GM12878 (cell line): Measurements from ENCODE around the gene RGS19. TPM values are rescaled to one million over a fixed set of nuclear protein-coding genes. Genes with fewer than 3 reads are reported as not detected.

Experiments used
- BACH1 ChIP-seq: fragments of 450-650 bp; IDR thresholded peaks from 2 replicates; pipeline ENCODE4 v1.6.1; 2017; ENCODE audit warnings: mild to moderate bottlenecking, borderline replicate concordance
- CHD4 ChIP-seq: fragments of 200-600 bp; sonication (generic); IDR thresholded peaks from 2 replicates; pipeline ENCODE4 v1.6.1; 2016; ENCODE audit warnings: mild to moderate bottlenecking
- EED ChIP-seq: sonication (generic); IDR thresholded peaks from 2 replicates; pipeline ENCODE4 v1.6.1; 2016; ENCODE audit warnings: antibody characterized with exemption, low read depth
- JUNB ChIP-seq: IDR thresholded peaks from 2 replicates; pipeline ENCODE4 v1.6.1; 2016; ENCODE audit warnings: antibody characterized with exemption, mild to moderate bottlenecking
- JUND ChIP-seq: IDR thresholded peaks from 2 replicates; pipeline ENCODE4 v1.6.1; 2012; ENCODE audit warnings: low read depth, mild to moderate bottlenecking, low read length, improper control_type of control experiment, moderate library complexity
- KLF5 ChIP-seq: fragments of 450-650 bp; IDR thresholded peaks from 2 replicates; pipeline ENCODE4 v1.6.1; 2014; ENCODE audit warnings: mild to moderate bottlenecking; ENCODE audit not compliant: partially characterized antibody
- MXI1 ChIP-seq: fragments of 150-350 bp; IDR thresholded peaks from 2 replicates; pipeline ENCODE4 v1.6.1; 2011; ENCODE audit warnings: low read depth, mild to moderate bottlenecking, inconsistent platforms, low read length, improper control_type of control experiment
- POLR2A ChIP-seq: IDR thresholded peaks from 2 replicates; pipeline ENCODE4 v1.6.1; 2011; ENCODE audit warnings: low read depth, mild to moderate bottlenecking, low read length
- RAD21 ChIP-seq: IDR thresholded peaks from 2 replicates; pipeline ENCODE4 v1.6.1; 2011; ENCODE audit warnings: mild to moderate bottlenecking, low read depth, low read length, moderate library complexity; ENCODE audit not compliant: insufficient read depth
- STAT1 ChIP-seq: fragments of 450-650 bp; conservative IDR thresholded peaks from 2 replicates; pipeline ENCODE4 v1.6.1; 2014; ENCODE audit warnings: antibody characterized with exemption, mild to moderate bottlenecking
- TCF7 ChIP-seq: IDR thresholded peaks from 2 replicates; pipeline ENCODE4 v1.6.1; 2014; ENCODE audit warnings: antibody characterized with exemption, borderline replicate concordance
- polyA plus RNA-seq, 11 experiments: library from polyadenylated mRNA; depleted of rRNA in 4 of 11; unstranded in 6 of 11; stranded (reverse) in 5 of 11; fragments of >200 nt; fragmentation: Nextera tagmentation in 4 of 11; fragmentation: Illumina TruSeq in 1 of 11; extraction: Ambion mirVana in 4 of 11; extraction: Trizol in 1 of 11; gene quantifications; 1 replicate in 1 of 11; 2 replicates in 10 of 11; pipeline versions ENCODE4 v1.2.1 to v1.2.3, GENCODE V29; 2011 to 2016; ENCODE audit warnings: inconsistent platforms in 2 of 11, missing spikeins in 2 of 11, low read depth in 1 of 11
- total RNA-seq, 4 experiments: library from RNA; depleted of rRNA in 3 of 4; stranded (reverse); fragments of >200 nt in 3 of 4; fragmentation: Illumina TruSeq in 1 of 4; extraction: Trizol in 1 of 4; gene quantifications; 2 replicates each; pipeline versions ENCODE4 v1.2.1 to v1.2.3, GENCODE V29; 2013 to 2021
- TF ChIP-seq, protein P1 (sequence below): fragments of 150-350 bp; IDR thresholded peaks from 2 replicates; pipeline ENCODE4 v1.6.1; 2016; ENCODE audit warnings: low read depth, low read length
- TF ChIP-seq, protein P2 (sequence below): fragments of 450-650 bp; IDR thresholded peaks from 2 replicates; pipeline ENCODE4 v1.6.1; 2018; ENCODE audit warnings: mild to moderate bottlenecking, low read depth, moderate library complexity; ENCODE audit not compliant: partially characterized antibody
- TF ChIP-seq, protein P3 (sequence below): fragments of 450-650 bp; IDR thresholded peaks from 2 replicates; pipeline ENCODE4 v1.6.1; 2016; ENCODE audit warnings: mild to moderate bottlenecking, moderate library complexity, borderline replicate concordance
- TF ChIP-seq, protein P4 (sequence below): fragments of 450-650 bp; formaldehyde crosslinking; IDR thresholded peaks from 2 replicates; pipeline ENCODE4 v1.4.0; 2020; ENCODE audit warnings: mild to moderate bottlenecking, moderate library complexity

RGS19 gene
- total and polyA plus RNA-seq, 10 of the 15 experiments (the other 5 are each of a cell fraction or from before 2014, with no cell fraction given), result 0.82 to 62.4 (median 39.8) TPM

DNA sequence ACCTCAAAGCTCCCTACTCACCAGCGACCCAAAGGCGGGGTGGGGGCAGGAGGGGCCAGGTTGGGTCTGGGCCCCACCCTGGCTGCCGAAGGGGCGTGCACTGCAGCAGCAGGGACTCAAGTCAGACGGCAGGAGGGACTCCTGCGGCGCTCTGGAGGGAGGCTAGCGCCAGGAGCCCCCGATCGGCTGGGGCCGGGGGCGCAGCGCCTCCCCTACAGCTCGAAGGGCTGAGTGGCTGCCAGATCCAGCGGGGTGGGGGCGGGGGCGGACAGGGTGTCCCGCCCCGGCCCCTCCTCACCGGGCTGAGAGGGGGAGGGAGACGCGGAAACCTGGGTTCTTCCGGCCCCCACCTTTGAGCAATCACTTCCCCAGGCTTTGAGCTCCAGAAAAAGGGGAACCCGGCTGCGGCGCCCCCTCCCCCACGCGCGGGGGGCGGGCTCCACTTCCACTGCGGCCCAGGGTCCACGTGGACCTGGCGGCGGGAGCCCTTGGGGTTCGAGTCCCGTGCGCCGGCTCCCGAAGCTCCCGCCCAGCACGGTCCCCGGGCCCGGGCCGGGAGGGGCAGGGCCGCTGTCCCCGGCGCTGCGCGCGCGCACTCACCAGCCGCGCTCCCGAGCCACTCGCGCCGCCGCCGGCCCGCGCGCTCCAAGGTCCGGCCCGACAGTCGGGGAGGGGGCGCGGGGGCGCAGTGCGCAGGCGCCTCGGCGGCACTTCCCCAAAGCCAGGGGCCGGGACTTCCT is at the start of gene RGS19 (continued):
- TF ChIP-seq, protein P1, sequence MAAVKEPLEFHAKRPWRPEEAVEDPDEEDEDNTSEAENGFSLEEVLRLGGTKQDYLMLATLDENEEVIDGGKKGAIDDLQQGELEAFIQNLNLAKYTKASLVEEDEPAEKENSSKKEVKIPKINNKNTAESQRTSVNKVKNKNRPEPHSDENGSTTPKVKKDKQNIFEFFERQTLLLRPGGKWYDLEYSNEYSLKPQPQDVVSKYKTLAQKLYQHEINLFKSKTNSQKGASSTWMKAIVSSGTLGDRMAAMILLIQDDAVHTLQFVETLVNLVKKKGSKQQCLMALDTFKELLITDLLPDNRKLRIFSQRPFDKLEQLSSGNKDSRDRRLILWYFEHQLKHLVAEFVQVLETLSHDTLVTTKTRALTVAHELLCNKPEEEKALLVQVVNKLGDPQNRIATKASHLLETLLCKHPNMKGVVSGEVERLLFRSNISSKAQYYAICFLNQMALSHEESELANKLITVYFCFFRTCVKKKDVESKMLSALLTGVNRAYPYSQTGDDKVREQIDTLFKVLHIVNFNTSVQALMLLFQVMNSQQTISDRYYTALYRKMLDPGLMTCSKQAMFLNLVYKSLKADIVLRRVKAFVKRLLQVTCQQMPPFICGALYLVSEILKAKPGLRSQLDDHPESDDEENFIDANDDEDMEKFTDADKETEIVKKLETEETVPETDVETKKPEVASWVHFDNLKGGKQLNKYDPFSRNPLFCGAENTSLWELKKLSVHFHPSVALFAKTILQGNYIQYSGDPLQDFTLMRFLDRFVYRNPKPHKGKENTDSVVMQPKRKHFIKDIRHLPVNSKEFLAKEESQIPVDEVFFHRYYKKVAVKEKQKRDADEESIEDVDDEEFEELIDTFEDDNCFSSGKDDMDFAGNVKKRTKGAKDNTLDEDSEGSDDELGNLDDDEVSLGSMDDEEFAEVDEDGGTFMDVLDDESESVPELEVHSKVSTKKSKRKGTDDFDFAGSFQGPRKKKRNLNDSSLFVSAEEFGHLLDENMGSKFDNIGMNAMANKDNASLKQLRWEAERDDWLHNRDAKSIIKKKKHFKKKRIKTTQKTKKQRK, result no peak
- TF ChIP-seq RAD21 (no peak), KLF5 (no peak), MXI1 (peak; percentile 75), EED (no peak), JUNB (no peak), TCF7 (no peak), POLR2A (peak; percentile 67), STAT1 (no peak), JUND (no peak), BACH1 (peak; percentile 88), CHD4 (no peak)
- TF ChIP-seq, protein P2, sequence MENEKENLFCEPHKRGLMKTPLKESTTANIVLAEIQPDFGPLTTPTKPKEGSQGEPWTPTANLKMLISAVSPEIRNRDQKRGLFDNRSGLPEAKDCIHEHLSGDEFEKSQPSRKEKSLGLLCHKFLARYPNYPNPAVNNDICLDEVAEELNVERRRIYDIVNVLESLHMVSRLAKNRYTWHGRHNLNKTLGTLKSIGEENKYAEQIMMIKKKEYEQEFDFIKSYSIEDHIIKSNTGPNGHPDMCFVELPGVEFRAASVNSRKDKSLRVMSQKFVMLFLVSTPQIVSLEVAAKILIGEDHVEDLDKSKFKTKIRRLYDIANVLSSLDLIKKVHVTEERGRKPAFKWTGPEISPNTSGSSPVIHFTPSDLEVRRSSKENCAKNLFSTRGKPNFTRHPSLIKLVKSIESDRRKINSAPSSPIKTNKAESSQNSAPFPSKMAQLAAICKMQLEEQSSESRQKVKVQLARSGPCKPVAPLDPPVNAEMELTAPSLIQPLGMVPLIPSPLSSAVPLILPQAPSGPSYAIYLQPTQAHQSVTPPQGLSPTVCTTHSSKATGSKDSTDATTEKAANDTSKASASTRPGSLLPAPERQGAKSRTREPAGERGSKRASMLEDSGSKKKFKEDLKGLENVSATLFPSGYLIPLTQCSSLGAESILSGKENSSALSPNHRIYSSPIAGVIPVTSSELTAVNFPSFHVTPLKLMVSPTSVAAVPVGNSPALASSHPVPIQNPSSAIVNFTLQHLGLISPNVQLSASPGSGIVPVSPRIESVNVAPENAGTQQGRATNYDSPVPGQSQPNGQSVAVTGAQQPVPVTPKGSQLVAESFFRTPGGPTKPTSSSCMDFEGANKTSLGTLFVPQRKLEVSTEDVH, result no peak
- TF ChIP-seq, protein P3, sequence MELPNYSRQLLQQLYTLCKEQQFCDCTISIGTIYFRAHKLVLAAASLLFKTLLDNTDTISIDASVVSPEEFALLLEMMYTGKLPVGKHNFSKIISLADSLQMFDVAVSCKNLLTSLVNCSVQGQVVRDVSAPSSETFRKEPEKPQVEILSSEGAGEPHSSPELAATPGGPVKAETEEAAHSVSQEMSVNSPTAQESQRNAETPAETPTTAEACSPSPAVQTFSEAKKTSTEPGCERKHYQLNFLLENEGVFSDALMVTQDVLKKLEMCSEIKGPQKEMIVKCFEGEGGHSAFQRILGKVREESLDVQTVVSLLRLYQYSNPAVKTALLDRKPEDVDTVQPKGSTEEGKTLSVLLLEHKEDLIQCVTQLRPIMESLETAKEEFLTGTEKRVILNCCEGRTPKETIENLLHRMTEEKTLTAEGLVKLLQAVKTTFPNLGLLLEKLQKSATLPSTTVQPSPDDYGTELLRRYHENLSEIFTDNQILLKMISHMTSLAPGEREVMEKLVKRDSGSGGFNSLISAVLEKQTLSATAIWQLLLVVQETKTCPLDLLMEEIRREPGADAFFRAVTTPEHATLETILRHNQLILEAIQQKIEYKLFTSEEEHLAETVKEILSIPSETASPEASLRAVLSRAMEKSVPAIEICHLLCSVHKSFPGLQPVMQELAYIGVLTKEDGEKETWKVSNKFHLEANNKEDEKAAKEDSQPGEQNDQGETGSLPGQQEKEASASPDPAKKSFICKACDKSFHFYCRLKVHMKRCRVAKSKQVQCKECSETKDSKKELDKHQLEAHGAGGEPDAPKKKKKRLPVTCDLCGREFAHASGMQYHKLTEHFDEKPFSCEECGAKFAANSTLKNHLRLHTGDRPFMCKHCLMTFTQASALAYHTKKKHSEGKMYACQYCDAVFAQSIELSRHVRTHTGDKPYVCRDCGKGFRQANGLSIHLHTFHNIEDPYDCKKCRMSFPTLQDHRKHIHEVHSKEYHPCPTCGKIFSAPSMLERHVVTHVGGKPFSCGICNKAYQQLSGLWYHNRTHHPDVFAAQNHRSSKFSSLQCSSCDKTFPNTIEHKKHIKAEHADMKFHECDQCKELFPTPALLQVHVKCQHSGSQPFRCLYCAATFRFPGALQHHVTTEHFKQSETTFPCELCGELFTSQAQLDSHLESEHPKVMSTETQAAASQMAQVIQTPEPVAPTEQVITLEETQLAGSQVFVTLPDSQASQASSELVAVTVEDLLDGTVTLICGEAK, result no peak
- TF ChIP-seq, protein P4, sequence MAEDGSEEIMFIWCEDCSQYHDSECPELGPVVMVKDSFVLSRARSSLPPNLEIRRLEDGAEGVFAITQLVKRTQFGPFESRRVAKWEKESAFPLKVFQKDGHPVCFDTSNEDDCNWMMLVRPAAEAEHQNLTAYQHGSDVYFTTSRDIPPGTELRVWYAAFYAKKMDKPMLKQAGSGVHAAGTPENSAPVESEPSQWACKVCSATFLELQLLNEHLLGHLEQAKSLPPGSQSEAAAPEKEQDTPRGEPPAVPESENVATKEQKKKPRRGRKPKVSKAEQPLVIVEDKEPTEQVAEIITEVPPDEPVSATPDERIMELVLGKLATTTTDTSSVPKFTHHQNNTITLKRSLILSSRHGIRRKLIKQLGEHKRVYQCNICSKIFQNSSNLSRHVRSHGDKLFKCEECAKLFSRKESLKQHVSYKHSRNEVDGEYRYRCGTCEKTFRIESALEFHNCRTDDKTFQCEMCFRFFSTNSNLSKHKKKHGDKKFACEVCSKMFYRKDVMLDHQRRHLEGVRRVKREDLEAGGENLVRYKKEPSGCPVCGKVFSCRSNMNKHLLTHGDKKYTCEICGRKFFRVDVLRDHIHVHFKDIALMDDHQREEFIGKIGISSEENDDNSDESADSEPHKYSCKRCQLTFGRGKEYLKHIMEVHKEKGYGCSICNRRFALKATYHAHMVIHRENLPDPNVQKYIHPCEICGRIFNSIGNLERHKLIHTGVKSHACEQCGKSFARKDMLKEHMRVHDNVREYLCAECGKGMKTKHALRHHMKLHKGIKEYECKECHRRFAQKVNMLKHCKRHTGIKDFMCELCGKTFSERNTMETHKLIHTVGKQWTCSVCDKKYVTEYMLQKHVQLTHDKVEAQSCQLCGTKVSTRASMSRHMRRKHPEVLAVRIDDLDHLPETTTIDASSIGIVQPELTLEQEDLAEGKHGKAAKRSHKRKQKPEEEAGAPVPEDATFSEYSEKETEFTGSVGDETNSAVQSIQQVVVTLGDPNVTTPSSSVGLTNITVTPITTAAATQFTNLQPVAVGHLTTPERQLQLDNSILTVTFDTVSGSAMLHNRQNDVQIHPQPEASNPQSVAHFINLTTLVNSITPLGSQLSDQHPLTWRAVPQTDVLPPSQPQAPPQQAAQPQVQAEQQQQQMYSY (CRISPR knock-in tag), result no peak
